ENCODE measurements around the gene GPRASP2. TPM values are rescaled to one million over a fixed set of nuclear protein-coding genes. Genes with fewer than 3 reads are reported as not detected.

GPRASP2 gene
- polyA plus RNA-seq, 1 donor (not counting 4 experiments of a cell fraction or from before 2014, with no cell fraction given), result 4.9 TPM

DNA sequence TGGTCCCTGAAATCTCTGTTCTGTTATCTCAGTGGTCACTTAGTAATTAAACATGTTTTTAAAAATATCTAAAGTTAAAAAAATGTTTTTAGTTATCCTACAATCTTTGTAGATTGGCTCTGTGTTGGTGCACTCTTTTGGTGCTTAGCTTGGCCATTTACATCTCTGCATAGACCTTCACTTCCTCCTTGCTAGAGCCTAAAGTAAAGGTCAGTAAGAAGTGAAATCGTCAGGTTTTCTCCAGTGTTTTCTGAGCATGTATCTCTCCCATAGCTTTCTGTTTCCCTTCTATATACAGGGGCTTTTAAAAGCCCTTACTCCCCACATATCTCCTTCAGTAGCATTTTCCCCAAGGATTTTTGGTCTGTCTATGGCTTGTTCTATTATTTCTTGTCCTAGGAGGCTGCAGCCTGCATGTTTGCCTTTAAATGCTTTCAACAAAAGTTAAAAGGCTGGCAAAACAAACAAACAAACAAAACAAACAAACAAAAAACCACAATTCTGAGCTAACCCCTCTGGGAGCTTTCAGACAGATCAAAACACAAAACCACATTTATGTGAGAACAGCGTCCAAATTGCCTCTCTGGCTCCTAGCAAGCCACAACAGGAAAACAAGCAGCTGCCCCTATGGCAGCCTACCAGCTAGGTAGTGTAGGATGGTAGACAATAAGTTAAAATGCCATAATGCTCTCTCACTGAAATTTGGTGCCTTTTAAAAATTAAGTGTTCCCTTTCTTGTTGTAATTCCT lies 27.3 kb upstream of the GPRASP2 start:
- no peaks in the 10 kb centered on the region for H3K36me3 ChIP-seq (ENCODE audit: control insufficient read depth in 2 of 2, extremely low read depth in 1 of 2, insufficient read depth in 2 of 2, low read length in 2 of 2)
- H3K9ac ChIP-seq (ENCODE audit: control insufficient read depth, extremely low read depth, insufficient read depth, low read length), result no peak overlapping the region
- no peaks in the 10 kb centered on the region for H4K20me1 ChIP-seq (ENCODE audit: control insufficient read depth, extremely low read depth, insufficient read depth, low read length)
- no peak overlapping the region for H3K27ac ChIP-seq (ENCODE audit: control insufficient read depth, insufficient read depth, low read length)
- H3K9me3 ChIP-seq (ENCODE audit: control insufficient read depth, low read depth, low read length), result no peaks in the 10 kb centered on the region
- TF ChIP-seq EZH2 (IDR thresholded peaks at IDR 0.05; ENCODE audit: low read length), result no peak
- no peak for TF ChIP-seq CTCF (optimal IDR thresholded peaks at IDR 0.05 in 1 of 3, IDR thresholded peaks at IDR 0.05 in 1 of 3, conservative IDR thresholded peaks at IDR 0.05 in 1 of 3; ENCODE audit: extremely low read depth in 1 of 3, insufficient read depth in 2 of 3, low read length in 3 of 3)
- dilution Hi-C loops (cut with MboI; ENCODE audit: extremely low pct_ligation_motif_present, low sequenced_read_pairs), result no loop called here
- H3K79me2 ChIP-seq (ENCODE audit: control insufficient read depth, insufficient read depth, low read length), result no peaks in the 10 kb centered on the region
- no peaks in the 10 kb centered on the region for H3K9me1 ChIP-seq (ENCODE audit: control insufficient read depth, extremely low read depth, insufficient read depth, low read length)
- H3K4me1 ChIP-seq (ENCODE audit: control insufficient read depth, extremely low read depth, insufficient read depth, low read length), result no peaks in the 10 kb centered on the region
- H3K27me3 ChIP-seq (ENCODE audit: control insufficient read depth, extremely low read depth, insufficient read depth, low read length), result no peaks in the 10 kb centered on the region
- FAIRE-seq (no peak), DNase-seq (ENCODE audit: low read depth, low spot score) (no peak)
- H2AFZ ChIP-seq (ENCODE audit: control insufficient read depth, low read length), result no peak overlapping the region
- no peak overlapping the region for H3K4me2 ChIP-seq (ENCODE audit: control insufficient read depth, extremely low read depth, insufficient read depth, low read depth, low read length)
- no peak overlapping the region for H3K4me3 ChIP-seq (ENCODE audit: control insufficient read depth in 2 of 3, extremely low read depth in 1 of 3, insufficient read depth in 2 of 3, low read depth in 1 of 3, low read length in 3 of 3)

- Histone ChIP-seq H3K27ac (ENCODE audit: control insufficient read depth, insufficient read depth, low read length) (no peak overlapping the region), H3K27me3 (ENCODE audit: control insufficient read depth, extremely low read depth, insufficient read depth, low read length) (no peaks in the 10 kb centered on the region), H3K4me3 (ENCODE audit: control insufficient read depth in 2 of 3, extremely low read depth in 1 of 3, insufficient read depth in 2 of 3, low read depth in 1 of 3, low read length in 3 of 3) (no peak overlapping the region), H3K4me1 (ENCODE audit: control insufficient read depth, extremely low read depth, insufficient read depth, low read length) (no peaks in the 10 kb centered on the region), H3K9me1 (ENCODE audit: control insufficient read depth, extremely low read depth, insufficient read depth, low read length) (no peaks in the 10 kb centered on the region), H3K36me3 (ENCODE audit: control insufficient read depth in 2 of 2, extremely low read depth in 1 of 2, insufficient read depth in 2 of 2, low read length in 2 of 2) (no peaks in the 10 kb centered on the region), H4K20me1 (ENCODE audit: control insufficient read depth, extremely low read depth, insufficient read depth, low read length) (no peaks in the 10 kb centered on the region), H3K79me2 (ENCODE audit: control insufficient read depth, insufficient read depth, low read length) (no peaks in the 10 kb centered on the region), H3K9me3 (ENCODE audit: control insufficient read depth, low read depth, low read length) (no peaks in the 10 kb centered on the region), H3K4me2 (ENCODE audit: control insufficient read depth, extremely low read depth, insufficient read depth, low read depth, low read length) (no peak overlapping the region), H2AFZ (ENCODE audit: control insufficient read depth, low read length) (no peak overlapping the region), H3K9ac (ENCODE audit: control insufficient read depth, extremely low read depth, insufficient read depth, low read length) (no peak overlapping the region)
- dilution Hi-C loops (cut with MboI; ENCODE audit: extremely low pct_ligation_motif_present, low sequenced_read_pairs), result no loop called here
- TF ChIP-seq CTCF (optimal IDR thresholded peaks at IDR 0.05 in 1 of 3, IDR thresholded peaks at IDR 0.05 in 1 of 3, conservative IDR thresholded peaks at IDR 0.05 in 1 of 3; ENCODE audit: extremely low read depth in 1 of 3, insufficient read depth in 2 of 3, low read length in 3 of 3), result no peak
- TF ChIP-seq EZH2 (IDR thresholded peaks at IDR 0.05; ENCODE audit: low read length), result no peak
- no peak for FAIRE-seq
- no peak for DNase-seq (ENCODE audit: low read depth, low spot score)
These were observed 17.5 kb upstream of the GPRASP2 start for GRCh38 chrX:102694749-102695148.

Data from keratinocyte (primary cell).